ES-I3 (cell line): Measurements from ENCODE around the gene POLA1.

ENCODE experiments used
- H3K36me3 ChIP-seq: 2 replicates; pipeline ENCODE4 v1.6.1; 2013; ENCODE audit warnings: mild to moderate bottlenecking, low read length, control low read depth, moderate library complexity; ENCODE audit not compliant: insufficient read depth
- H3K4me1 ChIP-seq: 2 replicates; pipeline ENCODE4 v1.6.1; 2013; ENCODE audit warnings: mild to moderate bottlenecking, control low read depth, low read length; ENCODE audit not compliant: insufficient read depth
- H3K9ac ChIP-seq: 2 replicates; pipeline ENCODE4 v1.6.1; 2013; ENCODE audit warnings: low read depth, mild to moderate bottlenecking, low read length, moderate library complexity
- H3K9me3 ChIP-seq: 2 replicates; pipeline ENCODE4 v1.6.1; 2013; ENCODE audit warnings: mild to moderate bottlenecking, low read length, moderate library complexity; ENCODE audit not compliant: control insufficient read depth, insufficient read depth

The POLA1 gene

GRCh38 chrX:25001808-25002660 is 308.3 kb downstream of the POLA1 start:
- H3K9ac ChIP-seq = peak overlapping the region; percentile 51; the same call in 1 of the 2 replicates
- peaks cover 8% of the 10 kb centered on the region for H3K4me1 ChIP-seq
- H3K36me3 ChIP-seq = no peaks in the 10 kb centered on the region
- no peaks in the 10 kb centered on the region for H3K9me3 ChIP-seq

- Histone ChIP-seq H3K9ac (peak overlapping the region; percentile 51; the same call in 1 of the 2 replicates), H3K4me1 (peaks cover 8% of the 10 kb centered on the region), H3K9me3 (no peaks in the 10 kb centered on the region), H3K36me3 (no peaks in the 10 kb centered on the region)
Measured at GRCh38 chrX:25002661-25003020, 308.9 kb downstream of the POLA1 start.

- peaks cover 8% of the 10 kb centered on the region for H3K4me1 ChIP-seq
- H3K9me3 ChIP-seq = no peaks in the 10 kb centered on the region
- peak overlapping the region; percentile 51; the same call in 1 of the 2 replicates for H3K9ac ChIP-seq
- no peaks in the 10 kb centered on the region for H3K36me3 ChIP-seq
Measured at GRCh38 chrX:25003066-25003849, 309.5 kb downstream of the POLA1 start.

DNA sequence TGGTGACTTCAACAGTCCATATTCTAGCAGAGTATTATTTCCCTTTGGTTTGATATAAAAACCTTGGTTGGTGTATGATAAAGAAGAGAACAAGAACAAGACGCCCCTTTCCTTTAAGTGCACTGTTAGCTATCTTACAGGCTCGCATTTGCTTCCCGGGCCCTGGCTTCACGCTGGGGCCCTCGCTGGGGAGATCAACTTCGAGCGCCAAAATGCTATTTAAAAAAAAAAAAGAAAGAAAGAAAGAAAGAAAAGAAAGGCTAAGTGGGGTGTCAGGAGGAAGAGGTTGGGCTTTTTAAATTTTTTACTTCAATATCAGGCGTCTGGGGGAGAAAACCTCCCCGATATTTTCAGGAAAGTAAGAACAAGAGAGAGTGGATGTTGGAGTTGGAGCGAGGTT is 310.3 kb downstream of the POLA1 start:
- Histone ChIP-seq H3K9ac (no peak overlapping the region; the same call in 1 of the 2 replicates), H3K4me1 (peaks cover 9% of the 10 kb centered on the region), H3K36me3 (no peaks in the 10 kb centered on the region), H3K9me3 (no peaks in the 10 kb centered on the region)

- Histone ChIP-seq H3K36me3 (no peaks in the 10 kb centered on the region), H3K9ac (peak overlapping the region; percentile 32; the same call in 1 of the 2 replicates), H3K9me3 (no peaks in the 10 kb centered on the region), H3K4me1 (peaks cover 11% of the 10 kb centered on the region)
Measured at GRCh38 chrX:25004485-25005032, 310.8 kb downstream of the POLA1 start.

DNA sequence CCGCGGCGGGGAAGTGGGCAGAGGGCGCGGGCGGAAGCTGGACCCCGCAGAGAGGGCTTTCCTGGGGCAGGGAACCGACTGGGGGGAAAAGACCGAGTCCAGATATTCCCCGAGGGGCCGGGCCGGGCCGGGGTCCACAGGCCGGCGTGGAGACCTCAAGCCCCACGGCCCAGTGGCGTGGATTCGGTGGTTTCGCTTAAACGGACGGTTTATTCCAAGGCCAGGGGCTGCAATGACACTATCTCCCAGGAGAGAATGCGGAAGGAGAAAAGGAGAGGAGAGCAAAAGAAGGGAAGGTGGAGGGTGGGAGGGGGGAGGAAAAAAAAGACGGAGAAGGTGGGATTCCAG is 311.3 kb downstream of the POLA1 start:
- no peaks in the 10 kb centered on the region for H3K36me3 ChIP-seq
- peaks cover 14% of the 10 kb centered on the region for H3K4me1 ChIP-seq
- no peaks in the 10 kb centered on the region for H3K9me3 ChIP-seq
- peak overlapping the region; percentile 32; the same call in 1 of the 2 replicates for H3K9ac ChIP-seq

GRCh38 chrX:25005382-25006185 is 311.9 kb downstream of the POLA1 start:
- Histone ChIP-seq H3K4me1 (peaks cover 17% of the 10 kb centered on the region), H3K9me3 (no peaks in the 10 kb centered on the region)

DNA sequence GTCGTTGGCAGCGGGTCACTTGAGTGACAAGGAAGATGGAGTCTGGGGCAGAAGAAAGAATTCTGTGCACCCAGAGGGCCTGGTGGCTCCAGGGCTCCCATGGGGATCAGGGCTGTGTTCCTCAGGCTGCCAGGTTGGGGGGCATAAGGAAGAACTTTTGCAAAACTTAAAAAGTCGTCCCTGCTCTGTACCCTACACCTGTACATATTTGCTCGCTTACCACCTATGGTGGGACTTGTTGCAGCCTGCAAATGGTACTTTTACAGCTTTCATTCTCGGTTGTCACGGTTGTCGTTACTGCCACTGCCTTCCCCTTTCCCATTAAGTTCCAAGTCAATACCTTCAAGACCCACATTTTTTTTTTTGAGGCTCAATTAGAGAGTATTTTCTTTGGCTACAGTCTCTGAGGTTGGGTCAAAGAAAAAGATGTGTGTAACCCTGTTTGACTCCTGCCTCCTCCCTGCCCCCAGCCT is 312.9 kb downstream of the POLA1 start:
- H3K4me1 ChIP-seq = peaks cover 21% of the 10 kb centered on the region

More at GRCh38 chrX:25005382-25006185, 311.9 kb downstream of the POLA1 start:
- Histone ChIP-seq H3K9ac (peak overlapping the region; percentile 32; the same call in 1 of the 2 replicates), H3K36me3 (no peaks in the 10 kb centered on the region)

GRCh38 chrX:25007059-25008053 is 313.6 kb downstream of the POLA1 start:
- Histone ChIP-seq H3K9me3 (no peaks in the 10 kb centered on the region), H3K36me3 (no peaks in the 10 kb centered on the region), H3K4me1 (peaks cover 21% of the 10 kb centered on the region), H3K9ac (peak overlapping the region; percentile 13; the same call in 1 of the 2 replicates)

More for the DNA sequence above, 312.9 kb downstream of the POLA1 start:
- Histone ChIP-seq H3K9me3 (no peaks in the 10 kb centered on the region), H3K36me3 (no peaks in the 10 kb centered on the region), H3K9ac (peak overlapping the region; percentile 13; the same call in 1 of the 2 replicates)

DNA sequence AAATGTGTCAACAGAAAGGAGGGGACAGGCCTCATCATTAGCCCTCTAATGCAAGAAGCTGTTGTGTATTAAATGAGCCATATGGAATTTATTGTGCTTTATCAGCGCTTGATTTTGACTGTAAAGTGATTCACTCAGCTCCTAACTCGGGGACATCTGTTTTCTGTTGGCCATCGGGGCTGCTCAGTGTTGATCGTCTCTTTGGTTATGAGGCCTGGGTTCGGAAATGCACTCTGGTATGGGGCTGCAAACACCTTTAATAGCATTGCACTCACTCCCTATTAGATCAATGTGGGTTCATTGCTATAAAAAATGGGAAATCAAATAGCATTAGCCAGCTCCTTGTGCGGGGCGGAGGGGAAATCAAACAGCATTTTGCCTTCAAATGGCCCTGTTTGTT is 315.7 kb downstream of the POLA1 start:
- Histone ChIP-seq H3K4me1 (peaks cover 25% of the 10 kb centered on the region), H3K36me3 (no peaks in the 10 kb centered on the region), H3K9ac (no peak overlapping the region), H3K9me3 (no peaks in the 10 kb centered on the region)

DNA sequence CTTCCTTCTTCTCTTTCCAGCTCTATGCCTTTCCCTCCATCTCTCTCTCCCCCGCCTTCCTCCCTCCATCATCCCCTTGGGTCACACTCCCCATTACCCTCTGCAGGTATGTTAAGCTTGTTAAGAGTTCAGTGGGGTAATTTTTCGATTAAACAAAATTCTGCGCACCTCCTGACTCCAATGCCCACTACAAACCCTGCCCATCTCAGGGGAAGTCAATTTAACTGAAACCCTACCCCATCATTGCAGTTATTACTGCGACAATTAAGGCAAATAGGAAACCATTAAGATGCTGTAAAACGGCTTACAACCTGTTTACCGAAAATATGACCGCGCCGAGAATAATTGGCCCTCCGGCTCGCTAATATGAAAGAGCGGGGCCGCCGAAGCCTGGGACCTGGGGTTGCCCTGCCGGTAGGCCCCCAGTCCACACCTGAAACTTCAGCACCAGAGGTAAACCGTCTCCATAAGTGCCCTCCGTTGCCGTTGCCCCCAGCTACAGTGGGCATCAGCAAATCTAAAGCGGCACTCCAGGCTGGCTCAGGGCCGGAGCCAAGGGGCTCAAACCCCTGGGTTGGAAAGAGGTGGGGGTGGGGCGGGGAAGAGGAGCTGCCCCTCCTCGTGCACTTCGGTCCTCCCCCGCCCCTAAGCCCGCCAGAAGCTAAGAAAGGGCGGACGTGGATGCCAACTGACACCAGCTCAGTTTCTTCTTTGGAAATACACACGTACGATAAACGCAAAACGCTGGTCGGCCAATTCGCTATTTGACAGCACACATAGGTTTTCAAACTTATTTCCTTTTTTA is 317.3 kb downstream of the POLA1 start:
- Histone ChIP-seq H3K9ac (no peak overlapping the region), H3K9me3 (no peaks in the 10 kb centered on the region), H3K4me1 (peaks cover 25% of the 10 kb centered on the region), H3K36me3 (no peaks in the 10 kb centered on the region)
